Activated naive CD4-positive, alpha-beta T cell treated with anti-CD3 and anti-CD28 coated beads for 36 hours (primary cell): Measurements from ENCODE around the gene SEC14L1. TPM values are rescaled to one million over a fixed set of nuclear protein-coding genes. Genes with fewer than 3 reads are reported as not detected.

Source experiments
- CTCF ChIA-PET: fragments of 350-600 bp; sonication (Branson Sonifier 250); formaldehyde crosslinking; loops from one replicate; lab custom pipeline; 2021; ENCODE audit warnings: antibody characterized with exemption; lab: Charles Lee
- DNase-seq: peaks from one replicate; pipeline ENCODE4 v3.0.0-alpha.2; 2020
- H3K27ac Mint-ChIP-seq: one replicate; pipeline ENCODE4 v1.8.0; 2021; ENCODE audit warnings: mild to moderate bottlenecking, mixed read lengths
- H3K27me3 Mint-ChIP-seq: one replicate; pipeline ENCODE4 v1.8.0; 2021; ENCODE audit warnings: low read depth, mixed read lengths
- H3K36me3 Mint-ChIP-seq: one replicate; pipeline ENCODE4 v1.8.0; 2021; ENCODE audit warnings: low read depth, mixed read lengths
- H3K4me1 Mint-ChIP-seq: one replicate; pipeline ENCODE4 v1.8.0; 2021; ENCODE audit warnings: low read depth, mixed read lengths
- H3K4me3 Mint-ChIP-seq: one replicate; pipeline ENCODE4 v1.8.0; 2021; ENCODE audit warnings: mild to moderate bottlenecking, moderate library complexity, mixed read lengths
- H3K9me3 Mint-ChIP-seq: one replicate; pipeline ENCODE4 v1.8.0; 2021; ENCODE audit warnings: mixed read lengths
- intact Hi-C: fragments of 100-400 bp; cut with micrococcal nuclease; formaldehyde crosslinking; loops from one replicate; pipeline ENCODE4 v1.15.1; 2023
- total RNA-seq, 2 experiments: library from RNA; stranded (reverse); gene quantifications; one replicate each; pipeline ENCODE4 v1.2.3, GENCODE V29; 2021

SEC14L1 gene
- total RNA-seq, 2 experiments from 2014 or later, result 39.6 to 42.5 TPM

DNA sequence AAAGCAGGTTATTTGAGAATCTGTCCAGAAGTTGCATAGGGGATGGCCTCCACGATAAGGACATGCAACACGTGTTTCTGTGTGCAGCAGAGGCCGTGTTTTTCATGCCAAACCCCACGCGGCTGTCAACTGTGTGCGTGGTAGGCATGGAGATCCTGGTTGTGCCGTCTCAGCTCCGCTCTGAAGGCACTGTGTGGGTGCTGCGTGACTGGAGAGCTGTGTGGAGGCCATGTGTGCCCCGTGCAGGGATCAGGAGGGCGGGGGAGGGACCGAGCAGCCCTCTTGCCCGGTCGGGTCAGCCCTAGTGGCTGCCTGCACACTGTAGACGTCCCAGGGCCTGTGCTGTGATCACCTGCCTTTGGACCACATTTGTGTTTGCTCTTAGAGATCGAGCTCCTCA is 74.5 kb downstream of the SEC14L1 start:
- intact Hi-C loops, result no loop called here
- Mint-ChIP-seq H3K27me3 (no peaks in the 10 kb centered on the region), H3K4me3 (no peak overlapping the region), H3K4me1 (no peaks in the 10 kb centered on the region), H3K27ac (no peak overlapping the region), H3K9me3 (no peaks in the 10 kb centered on the region), H3K36me3 (peaks cover 13% of the 10 kb centered on the region)
- CTCF ChIA-PET, result no interaction called here
- no peak for DNase-seq

DNA sequence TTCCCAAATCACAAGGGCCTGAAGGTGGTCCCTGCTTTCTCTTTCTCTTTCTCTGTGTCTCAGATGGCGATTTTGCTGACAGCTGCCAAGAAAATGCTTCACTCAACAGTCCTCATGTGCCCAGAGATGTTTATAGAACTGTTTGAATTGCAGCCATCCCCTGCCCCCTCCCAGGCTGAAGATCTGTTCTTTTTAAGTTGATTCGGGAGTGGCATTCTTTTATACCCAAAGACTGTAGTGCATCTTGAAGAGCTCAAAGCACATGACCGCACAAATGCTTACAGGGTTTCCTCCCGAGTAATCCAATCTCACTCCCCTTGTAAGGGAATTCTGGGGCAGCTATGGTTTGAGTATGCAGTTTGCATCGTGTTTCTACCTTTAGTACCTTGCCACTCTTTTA is 75.7 kb downstream of the SEC14L1 start:
- CTCF ChIA-PET, result interaction anchor here (1.1 kb wide), 1 partner anchor 130 kb away, joined by 3 read pairs; no protein-coding TSS in a partner anchor
- H3K27ac Mint-ChIP-seq, result no peak overlapping the region
- intact Hi-C loops, result no loop called here

GRCh38 chr17:77217123-77217522 is 76.4 kb downstream of the SEC14L1 start:
- CTCF ChIA-PET, result interaction anchor here (1.1 kb wide), 1 partner anchor 130 kb away, joined by 3 read pairs; no protein-coding TSS in a partner anchor
- intact Hi-C loops, result no loop called here
- H3K36me3 Mint-ChIP-seq, result peaks cover 9% of the 10 kb centered on the region

More for the DNA sequence above, 75.7 kb downstream of the SEC14L1 start:
- Mint-ChIP-seq H3K27me3 (no peaks in the 10 kb centered on the region), H3K9me3 (no peaks in the 10 kb centered on the region), H3K36me3 (peaks cover 10% of the 10 kb centered on the region), H3K4me1 (no peaks in the 10 kb centered on the region), H3K4me3 (no peak overlapping the region)
- no peak for DNase-seq

GRCh38 chr17:77217566-77217965 is 76.8 kb downstream of the SEC14L1 start:
- H3K4me3 Mint-ChIP-seq, result no peak overlapping the region
- no peaks in the 10 kb centered on the region for H3K9me3 Mint-ChIP-seq
- CTCF ChIA-PET, result no interaction called here
- H3K36me3 Mint-ChIP-seq, result peaks cover 7% of the 10 kb centered on the region
- no peaks in the 10 kb centered on the region for H3K27me3 Mint-ChIP-seq
- intact Hi-C loops, result no loop called here
- H3K27ac Mint-ChIP-seq, result no peak overlapping the region
- DNase-seq, result no peak
- no peaks in the 10 kb centered on the region for H3K4me1 Mint-ChIP-seq

More at GRCh38 chr17:77217123-77217522, 76.4 kb downstream of the SEC14L1 start:
- Mint-ChIP-seq H3K9me3 (no peaks in the 10 kb centered on the region), H3K4me3 (no peak overlapping the region), H3K27ac (no peak overlapping the region), H3K4me1 (no peaks in the 10 kb centered on the region), H3K27me3 (no peaks in the 10 kb centered on the region)
- DNase-seq, result no peak

DNA sequence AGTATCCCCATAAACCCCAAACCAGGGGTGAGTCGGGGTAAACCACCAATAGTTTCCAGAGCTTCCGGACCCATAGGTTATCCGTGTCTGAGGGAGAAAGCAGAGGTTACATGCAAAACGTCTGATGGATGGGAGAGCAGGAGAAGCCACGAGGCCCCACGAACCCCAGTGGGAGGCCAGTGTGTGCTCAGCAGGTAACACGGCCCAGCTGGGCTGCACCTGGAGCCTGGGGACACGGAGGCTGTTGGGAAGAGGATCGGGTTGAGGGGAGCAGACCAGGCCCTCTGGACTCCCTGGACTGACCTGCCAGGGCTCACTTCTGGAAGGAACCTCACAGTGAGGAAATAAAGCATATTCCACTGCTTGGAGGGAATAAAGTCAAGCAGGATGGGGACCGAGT is 78.1 kb downstream of the SEC14L1 start:
- H3K9me3 Mint-ChIP-seq, result no peaks in the 10 kb centered on the region
- no peak overlapping the region for H3K27ac Mint-ChIP-seq
- intact Hi-C loops, result no loop called here
- DNase-seq, result no peak
- no peaks in the 10 kb centered on the region for H3K27me3 Mint-ChIP-seq
- no peak overlapping the region for H3K4me3 Mint-ChIP-seq
- H3K36me3 Mint-ChIP-seq, result peaks cover 5% of the 10 kb centered on the region
- CTCF ChIA-PET, result no interaction called here
- no peaks in the 10 kb centered on the region for H3K4me1 Mint-ChIP-seq

- Mint-ChIP-seq H3K27me3 (no peaks in the 10 kb centered on the region), H3K9me3 (peaks cover 8% of the 10 kb centered on the region), H3K4me3 (no peak overlapping the region), H3K4me1 (no peaks in the 10 kb centered on the region), H3K36me3 (no peaks in the 10 kb centered on the region), H3K27ac (no peak overlapping the region)
- DNase-seq, result no peak
- CTCF ChIA-PET, result no interaction called here
- intact Hi-C loops, result no loop called here
These were observed 81.6 kb downstream of the SEC14L1 start for GRCh38 chr17:77222356-77222755.

- intact Hi-C loops, result no loop called here
- peaks cover 8% of the 10 kb centered on the region for H3K9me3 Mint-ChIP-seq
- H3K27ac Mint-ChIP-seq, result no peak overlapping the region
- H3K4me1 Mint-ChIP-seq, result no peaks in the 10 kb centered on the region
- H3K4me3 Mint-ChIP-seq, result no peak overlapping the region
- DNase-seq, result no peak
- CTCF ChIA-PET, result no interaction called here
- no peaks in the 10 kb centered on the region for H3K36me3 Mint-ChIP-seq
- no peaks in the 10 kb centered on the region for H3K27me3 Mint-ChIP-seq
These were observed 83.1 kb downstream of the SEC14L1 start for GRCh38 chr17:77223642-77224420.

DNA sequence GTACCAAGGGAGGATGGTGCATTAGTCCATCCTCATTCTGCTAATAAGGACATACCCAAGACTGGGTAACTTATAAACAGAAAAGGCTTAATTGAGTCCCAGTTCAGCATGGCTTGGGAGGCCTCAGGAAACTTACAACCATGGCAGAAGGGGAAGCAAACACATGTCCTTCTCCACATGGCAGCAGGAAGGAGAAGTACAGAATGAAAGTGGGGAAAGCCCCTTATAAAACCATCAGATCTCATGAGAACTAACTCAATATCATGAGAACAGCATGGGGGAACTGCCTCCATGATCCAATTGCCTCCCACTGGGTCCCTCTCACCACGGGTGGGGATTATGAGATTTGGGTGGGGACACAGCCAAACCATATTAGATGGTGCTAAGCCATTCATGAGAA is 84.5 kb downstream of the SEC14L1 start:
- Mint-ChIP-seq H3K27ac (no peak overlapping the region), H3K36me3 (no peaks in the 10 kb centered on the region), H3K4me3 (no peak overlapping the region), H3K9me3 (peaks cover 8% of the 10 kb centered on the region), H3K4me1 (no peaks in the 10 kb centered on the region), H3K27me3 (no peaks in the 10 kb centered on the region)
- DNase-seq, result no peak
- intact Hi-C loops, result no loop called here
- CTCF ChIA-PET, result no interaction called here

- CTCF ChIA-PET, result no interaction called here
- no peak for DNase-seq
- peaks cover 8% of the 10 kb centered on the region for H3K9me3 Mint-ChIP-seq
- intact Hi-C loops, result no loop called here
- H3K4me1 Mint-ChIP-seq, result no peaks in the 10 kb centered on the region
- no peaks in the 10 kb centered on the region for H3K27me3 Mint-ChIP-seq
- no peak overlapping the region for H3K27ac Mint-ChIP-seq
- H3K36me3 Mint-ChIP-seq, result no peaks in the 10 kb centered on the region
- no peak overlapping the region for H3K4me3 Mint-ChIP-seq
These were observed 86.9 kb downstream of the SEC14L1 start for GRCh38 chr17:77227461-77228240.

DNA sequence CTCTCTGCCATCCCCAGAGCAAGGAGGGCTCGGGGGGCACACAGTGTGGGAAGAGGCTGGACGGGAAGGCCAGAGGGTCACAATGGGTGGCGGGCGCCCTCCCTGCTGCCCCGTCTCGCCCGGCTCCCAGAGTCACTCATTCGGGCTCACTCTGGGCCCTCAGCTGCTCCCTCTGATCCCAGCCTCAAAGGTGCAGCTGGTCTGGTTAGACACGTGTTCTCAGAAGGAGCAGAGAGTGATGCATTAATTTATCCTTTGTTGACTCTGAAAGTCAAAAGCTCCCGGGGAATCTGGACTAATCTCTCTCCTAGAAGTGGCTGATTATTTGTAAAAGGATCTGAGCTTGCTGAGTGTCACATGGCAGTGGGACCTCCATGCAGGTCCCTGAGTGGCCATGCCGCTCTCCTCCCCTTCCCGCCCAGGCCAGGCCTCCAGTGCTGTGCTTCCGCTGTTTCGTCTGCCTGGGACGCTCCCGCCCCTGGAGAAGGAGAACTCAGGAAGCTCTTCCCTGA is 87.5 kb downstream of the SEC14L1 start:
- no peak for DNase-seq
- H3K36me3 Mint-ChIP-seq, result no peaks in the 10 kb centered on the region
- no peak overlapping the region for H3K27ac Mint-ChIP-seq
- H3K9me3 Mint-ChIP-seq, result peaks cover 8% of the 10 kb centered on the region
- CTCF ChIA-PET, result no interaction called here
- H3K4me1 Mint-ChIP-seq, result no peaks in the 10 kb centered on the region
- intact Hi-C loops, result no loop called here
- no peak overlapping the region for H3K4me3 Mint-ChIP-seq
- no peaks in the 10 kb centered on the region for H3K27me3 Mint-ChIP-seq

- intact Hi-C loops, result no loop called here
- CTCF ChIA-PET, result no interaction called here
- H3K9me3 Mint-ChIP-seq, result peaks cover 8% of the 10 kb centered on the region
- peaks cover 2% of the 10 kb centered on the region for H3K4me1 Mint-ChIP-seq
- H3K36me3 Mint-ChIP-seq, result no peaks in the 10 kb centered on the region
- no peaks in the 10 kb centered on the region for H3K27me3 Mint-ChIP-seq
- H3K4me3 Mint-ChIP-seq, result no peak overlapping the region
- H3K27ac Mint-ChIP-seq, result no peak overlapping the region
- DNase-seq, result no peak
These were observed 88.0 kb downstream of the SEC14L1 start for GRCh38 chr17:77228816-77229215.

GRCh38 chr17:77229786-77230435 is 89.1 kb downstream of the SEC14L1 start:
- Mint-ChIP-seq H3K4me1 (peaks cover 5% of the 10 kb centered on the region), H3K27ac (no peak overlapping the region), H3K9me3 (peaks cover 6% of the 10 kb centered on the region), H3K4me3 (no peak overlapping the region), H3K36me3 (no peaks in the 10 kb centered on the region), H3K27me3 (no peaks in the 10 kb centered on the region)
- no peak for DNase-seq
- intact Hi-C loops, result no loop called here
- CTCF ChIA-PET, result no interaction called here
